ENCODE results near the gene ZC3H18. TPM values are rescaled to one million over a fixed set of nuclear protein-coding genes. Genes with fewer than 3 reads are reported as not detected.

ZC3H18 gene
- total RNA-seq, 1 donor: 13.3 TPM

DNA sequence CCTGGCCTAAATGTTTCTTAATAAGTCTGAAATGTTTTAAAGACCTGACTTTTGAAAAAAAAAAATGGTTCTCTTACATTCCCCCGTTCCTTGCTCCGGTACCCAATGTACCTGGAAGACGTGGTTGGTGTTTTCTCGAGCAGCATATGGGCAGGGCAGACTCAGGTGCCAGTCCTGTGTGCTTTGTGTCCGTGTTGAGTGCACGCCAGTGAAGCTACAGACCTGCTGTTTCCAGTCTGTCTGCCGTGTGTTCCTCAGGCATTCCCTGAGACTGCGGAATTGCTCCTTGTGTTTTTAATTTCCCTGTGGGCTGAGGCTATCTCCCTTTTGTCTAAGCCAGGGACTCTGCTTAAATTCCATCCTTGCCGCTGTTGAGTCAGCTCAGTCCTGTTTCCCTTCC lies 56.4 kb downstream of the ZC3H18 start:
- no peak overlapping the region for H3K4me3 ChIP-seq (ENCODE audit: low read depth, low read length)
- no peak for DNase-seq (ENCODE audit: low read depth)
- TF ChIP-seq, protein P1, sequence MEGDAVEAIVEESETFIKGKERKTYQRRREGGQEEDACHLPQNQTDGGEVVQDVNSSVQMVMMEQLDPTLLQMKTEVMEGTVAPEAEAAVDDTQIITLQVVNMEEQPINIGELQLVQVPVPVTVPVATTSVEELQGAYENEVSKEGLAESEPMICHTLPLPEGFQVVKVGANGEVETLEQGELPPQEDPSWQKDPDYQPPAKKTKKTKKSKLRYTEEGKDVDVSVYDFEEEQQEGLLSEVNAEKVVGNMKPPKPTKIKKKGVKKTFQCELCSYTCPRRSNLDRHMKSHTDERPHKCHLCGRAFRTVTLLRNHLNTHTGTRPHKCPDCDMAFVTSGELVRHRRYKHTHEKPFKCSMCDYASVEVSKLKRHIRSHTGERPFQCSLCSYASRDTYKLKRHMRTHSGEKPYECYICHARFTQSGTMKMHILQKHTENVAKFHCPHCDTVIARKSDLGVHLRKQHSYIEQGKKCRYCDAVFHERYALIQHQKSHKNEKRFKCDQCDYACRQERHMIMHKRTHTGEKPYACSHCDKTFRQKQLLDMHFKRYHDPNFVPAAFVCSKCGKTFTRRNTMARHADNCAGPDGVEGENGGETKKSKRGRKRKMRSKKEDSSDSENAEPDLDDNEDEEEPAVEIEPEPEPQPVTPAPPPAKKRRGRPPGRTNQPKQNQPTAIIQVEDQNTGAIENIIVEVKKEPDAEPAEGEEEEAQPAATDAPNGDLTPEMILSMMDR (IDR thresholded peaks at IDR 0.05; ENCODE audit: insufficient read depth, low read length): no peak

DNA sequence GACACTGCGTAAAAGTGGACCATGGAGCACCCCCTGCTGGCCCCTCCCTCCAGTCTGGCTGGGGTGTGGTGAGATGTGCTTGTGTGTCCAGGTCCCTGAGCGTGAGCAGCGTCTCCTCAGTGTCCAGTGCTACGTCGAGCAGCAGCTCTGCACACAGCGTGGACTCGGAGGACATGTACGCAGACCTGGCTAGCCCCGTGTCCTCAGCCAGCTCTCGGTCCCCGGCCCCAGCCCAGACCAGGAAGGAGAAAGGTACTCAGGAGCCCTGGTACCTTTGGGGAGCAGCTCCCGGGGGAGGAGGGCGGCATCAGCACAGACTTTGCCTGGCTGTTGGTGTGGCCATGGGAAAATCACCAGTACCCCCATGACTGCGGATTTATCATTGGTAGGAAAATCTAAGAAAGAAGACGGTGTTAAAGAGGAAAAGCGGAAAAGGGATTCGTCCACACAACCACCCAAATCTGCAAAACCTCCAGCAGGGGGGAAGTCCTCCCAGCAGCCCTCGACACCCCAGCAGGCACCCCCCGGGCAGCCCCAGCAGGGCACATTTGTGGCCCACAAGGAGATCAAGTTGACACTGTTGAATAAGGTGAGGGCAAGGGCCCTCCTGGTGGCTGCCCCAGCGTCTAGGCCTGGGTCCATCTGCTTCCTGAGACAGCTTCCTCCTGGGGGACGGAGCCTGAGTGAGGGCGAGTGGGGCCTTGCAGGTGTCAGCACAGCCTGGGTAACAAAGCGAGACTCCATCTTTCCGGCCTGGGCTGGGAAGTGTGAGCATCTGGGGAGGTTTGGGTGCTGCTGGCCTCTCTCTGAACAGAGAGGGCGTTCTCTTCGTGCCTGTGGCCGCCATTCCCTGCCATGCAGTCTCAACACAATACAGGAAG lies 57.6 kb downstream of the ZC3H18 start:
- H3K4me3 ChIP-seq (ENCODE audit: low read depth, low read length): no peak overlapping the region
- TF ChIP-seq, protein P1 (IDR thresholded peaks at IDR 0.05; ENCODE audit: insufficient read depth, low read length): no peak
- no peak for DNase-seq (ENCODE audit: low read depth)

DNA sequence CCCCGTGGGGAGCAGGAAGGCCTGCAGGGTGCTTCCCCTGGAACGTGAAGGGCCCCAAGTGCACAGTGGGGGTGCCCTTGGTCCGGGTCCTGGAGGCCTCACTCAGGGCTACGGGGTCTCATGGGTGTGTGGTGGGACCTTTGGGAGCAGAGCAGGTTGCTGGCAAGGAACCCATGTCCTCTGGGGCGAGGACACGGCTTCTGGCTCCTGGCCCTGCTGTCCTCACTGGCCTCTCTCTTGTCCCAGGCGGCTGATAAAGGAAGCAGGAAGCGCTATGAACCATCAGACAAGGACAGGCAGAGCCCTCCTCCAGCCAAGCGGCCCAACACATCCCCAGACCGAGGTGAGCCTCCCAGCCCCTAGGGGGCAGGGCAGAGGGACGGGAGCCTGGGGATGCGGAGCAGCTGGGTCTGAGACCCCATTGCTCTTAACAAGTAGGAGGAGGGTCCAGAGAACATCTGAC lies 58.3 kb downstream of the ZC3H18 start:
- DNase-seq (ENCODE audit: low read depth): no peak
- H3K4me3 ChIP-seq (ENCODE audit: low read depth, low read length): no peak overlapping the region
- TF ChIP-seq, protein P1 (IDR thresholded peaks at IDR 0.05; ENCODE audit: insufficient read depth, low read length): peak; percentile 12

DNA sequence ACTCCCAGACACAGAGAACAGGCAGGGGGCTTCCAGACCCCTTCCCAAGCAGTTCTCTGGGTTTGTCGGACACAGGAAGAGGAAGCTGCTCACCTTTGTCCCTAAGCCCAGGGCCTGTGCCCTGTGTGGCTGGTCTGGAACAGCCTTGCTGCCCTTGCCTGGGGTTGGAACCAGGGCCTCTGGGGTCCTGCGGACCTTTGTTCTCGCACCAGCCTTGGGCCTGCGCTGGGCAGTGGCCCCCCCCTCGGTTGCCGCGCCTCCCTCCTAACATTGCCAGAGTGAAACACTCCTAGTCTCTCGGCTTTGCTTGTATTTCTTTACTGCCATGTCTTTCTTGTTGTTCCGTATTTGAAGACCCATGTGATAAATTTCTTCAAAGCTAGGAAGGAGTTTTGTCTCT lies 59.6 kb downstream of the ZC3H18 start:
- DNase-seq (ENCODE audit: low read depth): no peak
- TF ChIP-seq, protein P1 (IDR thresholded peaks at IDR 0.05; ENCODE audit: insufficient read depth, low read length): no peak
- no peak overlapping the region for H3K4me3 ChIP-seq (ENCODE audit: low read depth, low read length)

DNA sequence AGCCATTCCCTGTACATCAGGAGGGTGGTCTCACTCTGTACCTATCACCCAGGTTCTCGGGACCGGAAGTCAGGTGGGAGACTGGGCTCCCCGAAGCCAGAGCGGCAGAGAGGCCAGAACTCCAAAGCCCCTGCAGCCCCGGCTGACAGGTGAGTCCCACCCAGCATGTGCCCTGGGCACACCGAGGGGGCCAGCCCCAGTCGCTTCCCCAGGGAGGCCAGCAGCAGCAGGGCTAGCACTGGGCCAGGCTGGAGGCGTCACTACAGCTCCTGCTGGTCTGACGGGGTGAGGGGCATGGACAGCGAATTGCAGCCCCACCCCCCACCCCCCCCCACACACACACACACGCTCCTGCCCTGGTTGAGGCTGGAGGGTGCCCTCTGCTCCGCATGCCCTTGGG lies 60.2 kb downstream of the ZC3H18 start:
- TF ChIP-seq, protein P1 (IDR thresholded peaks at IDR 0.05; ENCODE audit: insufficient read depth, low read length): no peak
- DNase-seq (ENCODE audit: low read depth): no peak
- no peak overlapping the region for H3K4me3 ChIP-seq (ENCODE audit: low read depth, low read length)

DNA sequence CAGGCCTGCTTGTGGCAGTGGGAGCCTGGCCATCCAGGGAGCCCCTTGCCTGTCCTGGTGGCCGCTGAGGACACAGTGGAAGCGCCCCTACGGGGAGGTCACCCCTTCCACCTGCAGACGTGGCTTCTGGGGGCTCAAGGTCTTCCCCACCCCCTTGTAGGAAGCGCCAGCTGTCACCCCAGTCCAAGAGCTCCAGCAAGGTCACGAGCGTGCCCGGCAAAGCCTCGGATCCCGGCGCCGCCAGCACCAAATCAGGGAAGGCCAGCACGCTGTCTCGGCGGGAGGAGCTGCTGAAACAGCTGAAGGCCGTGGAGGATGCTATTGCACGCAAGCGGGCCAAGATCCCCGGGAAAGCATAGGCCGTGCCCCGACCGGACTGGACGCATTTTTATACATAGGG lies 60.7 kb downstream of the ZC3H18 start:
- TF ChIP-seq, protein P1 (IDR thresholded peaks at IDR 0.05; ENCODE audit: insufficient read depth, low read length): no peak
- no peak for DNase-seq (ENCODE audit: low read depth)
- no peak overlapping the region for H3K4me3 ChIP-seq (ENCODE audit: low read depth, low read length)
